GM12875 (cell line): ENCODE results near the gene ST6GAL1.

Experiments
- H3K4me3 ChIP-seq: one replicate; pipeline ENCODE4 v1.5.1; 2011; ENCODE audit warnings: low read depth, low read length, control low read depth
- CTCF ChIP-seq: IDR thresholded peaks from 2 replicates; pipeline ENCODE4 v1.5.1; 2011; ENCODE audit warnings: low read depth, mild to moderate bottlenecking, control low read depth, inconsistent platforms, low read length, moderate library complexity, borderline replicate concordance; ENCODE audit not compliant: insufficient read depth

Gene ST6GAL1

GRCh38 chr3:186939536-186939935, 9.2 kb downstream of the ST6GAL1 start:
- TF ChIP-seq CTCF, result no peak

GRCh38 chr3:186940967-186941366, 10.6 kb downstream of the ST6GAL1 start:
- no peak for TF ChIP-seq CTCF
- H3K4me3 ChIP-seq, result no peak overlapping the region

More at GRCh38 chr3:186939536-186939935, 9.2 kb downstream of the ST6GAL1 start:
- H3K4me3 ChIP-seq, result no peak overlapping the region

DNA sequence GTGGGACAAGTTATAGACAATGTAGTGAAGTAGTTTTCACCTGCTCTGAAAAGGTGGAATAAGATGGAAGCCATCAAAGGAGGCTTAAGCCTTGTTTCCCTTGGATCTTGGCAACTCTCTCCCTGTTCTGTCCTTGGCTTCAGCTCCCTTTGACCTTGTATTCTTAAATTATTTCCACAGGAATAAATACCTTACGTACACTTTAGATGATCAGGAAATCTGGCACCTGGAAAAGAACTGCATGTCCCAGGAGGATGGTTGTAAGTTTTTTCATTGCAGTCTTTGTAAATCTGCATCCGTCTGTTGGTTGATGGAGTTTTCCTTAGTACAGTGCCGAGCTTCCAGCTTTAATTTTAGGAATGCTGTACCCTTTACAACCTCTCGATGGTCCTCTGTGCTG, 11.8 kb downstream of the ST6GAL1 start:
- no peak for TF ChIP-seq CTCF
- no peak overlapping the region for H3K4me3 ChIP-seq

DNA sequence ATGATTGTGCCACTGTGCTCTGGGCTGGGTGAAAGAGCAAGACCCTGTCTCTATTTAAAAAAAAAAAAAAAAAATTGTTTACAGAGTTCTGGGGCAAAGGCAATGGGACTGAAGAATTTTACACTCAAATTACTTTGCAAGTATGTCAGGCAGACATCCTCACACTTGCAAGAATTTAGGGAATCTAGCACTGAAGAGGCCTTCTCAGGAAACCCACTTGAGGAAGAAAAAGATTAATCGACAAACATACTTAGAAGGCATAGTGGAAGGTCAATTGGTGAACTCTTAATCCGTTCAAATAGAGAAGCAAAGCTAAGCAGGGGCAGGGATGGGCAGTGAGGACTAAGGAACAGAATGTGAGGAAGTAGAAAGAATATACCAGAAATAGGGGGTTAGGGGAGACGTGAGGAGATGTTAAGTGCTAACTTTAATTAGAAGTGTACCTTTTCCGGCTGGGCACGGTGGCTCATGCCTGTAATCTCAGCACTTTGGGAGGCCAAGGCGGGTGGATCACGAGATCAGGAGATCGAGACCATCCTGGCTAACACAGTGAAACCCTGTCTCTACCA, 15.0 kb downstream of the ST6GAL1 start:
- no peak for TF ChIP-seq CTCF
- H3K4me3 ChIP-seq, result no peak overlapping the region

DNA sequence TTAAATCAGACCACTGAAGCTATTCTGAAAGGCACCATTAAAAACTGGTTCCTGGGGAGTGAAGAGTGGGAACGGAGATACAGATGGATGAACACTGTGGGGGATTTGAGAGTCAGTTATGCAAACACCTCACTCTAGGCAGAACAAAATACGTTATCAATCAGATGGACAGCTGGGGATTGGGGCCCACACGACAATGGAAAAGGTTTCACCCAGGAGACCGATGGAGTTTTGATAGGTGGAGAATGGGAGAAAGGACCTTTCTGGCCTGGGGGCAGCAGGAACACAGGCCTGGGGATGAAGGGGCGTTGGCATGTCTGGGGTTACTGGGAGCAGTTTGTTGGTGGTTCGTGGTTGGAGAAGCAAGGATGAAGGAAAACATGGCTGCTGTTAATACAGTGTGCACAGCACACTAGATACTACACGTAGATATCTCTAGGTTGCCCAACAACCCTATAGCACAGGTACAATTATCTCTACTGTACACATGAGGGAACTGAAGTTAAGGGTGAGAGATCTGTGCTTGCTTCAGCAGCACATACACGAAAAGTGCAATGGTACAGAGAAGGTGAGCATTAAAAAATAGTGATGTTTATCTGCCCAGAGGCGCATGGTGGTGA, 16.5 kb downstream of the ST6GAL1 start:
- no peak overlapping the region for H3K4me3 ChIP-seq
- no peak for TF ChIP-seq CTCF

DNA sequence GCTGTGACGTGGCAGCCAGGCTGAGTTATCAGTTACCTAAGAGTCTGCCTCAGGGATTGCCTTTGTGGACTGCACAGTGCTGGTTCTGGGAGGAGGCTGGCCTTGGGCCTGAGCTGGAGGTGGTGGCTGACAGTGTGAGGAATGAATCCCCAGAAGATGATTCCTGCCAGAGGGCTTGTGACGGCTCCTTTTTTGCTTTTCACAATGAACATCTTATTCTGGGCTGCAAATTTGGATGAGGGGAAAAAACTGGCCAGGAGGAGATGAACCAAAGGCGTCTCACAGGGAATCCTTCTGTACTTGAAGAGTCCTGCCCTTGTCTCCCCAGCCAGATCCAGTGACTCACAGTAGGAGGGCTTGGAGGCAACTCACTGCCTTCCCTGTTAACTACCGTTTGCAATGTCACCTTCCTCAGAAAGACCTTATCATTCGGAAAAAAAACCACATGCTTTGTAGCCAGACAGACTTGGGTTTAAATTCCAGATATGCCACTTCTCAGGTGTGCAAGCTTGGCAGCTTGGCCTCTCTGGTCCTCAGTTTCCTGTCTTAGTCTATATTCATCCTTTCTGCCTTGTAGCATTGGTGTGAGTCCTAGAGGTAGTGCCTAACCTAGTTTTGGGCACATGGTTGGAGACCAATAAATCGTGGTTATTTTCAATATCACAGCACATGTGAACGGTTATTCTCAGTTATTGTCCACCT, 19.1 kb downstream of the ST6GAL1 start:
- no peak for TF ChIP-seq CTCF
- H3K4me3 ChIP-seq, result no peak overlapping the region

- TF ChIP-seq CTCF, result no peak
- H3K4me3 ChIP-seq, result no peak overlapping the region
Observed at GRCh38 chr3:186950402-186951093, 20.2 kb downstream of the ST6GAL1 start.
